ENCODE data around the gene TBC1D5.
"Not testable (repeated sequence)": the region's sequence is repeated elsewhere in the genome, so short reads cannot be mapped to it uniquely, and the experiment has no call there.

DNA sequence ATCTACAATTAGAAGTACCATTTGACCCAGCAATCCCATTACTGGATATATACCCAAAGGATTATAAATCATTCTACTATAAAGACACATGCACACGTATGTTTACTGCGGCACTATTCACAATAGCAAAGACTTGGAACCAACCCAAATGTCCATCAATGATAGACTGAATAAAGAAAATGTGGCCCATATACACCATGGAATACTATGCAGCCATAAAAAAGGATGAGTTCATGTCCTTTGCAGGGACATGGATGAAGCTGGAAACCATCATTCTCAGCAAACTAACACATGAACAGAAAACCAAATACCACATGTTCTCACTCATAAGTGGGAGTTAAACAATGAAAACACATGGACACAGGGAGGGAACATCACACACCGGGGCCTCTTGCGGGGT lies 92.7 kb downstream of the TBC1D5 start:
- not testable (repeated sequence) for TF ChIP-seq POLR2A (IDR thresholded peaks at IDR 0.05)
- TF ChIP-seq, protein P1, sequence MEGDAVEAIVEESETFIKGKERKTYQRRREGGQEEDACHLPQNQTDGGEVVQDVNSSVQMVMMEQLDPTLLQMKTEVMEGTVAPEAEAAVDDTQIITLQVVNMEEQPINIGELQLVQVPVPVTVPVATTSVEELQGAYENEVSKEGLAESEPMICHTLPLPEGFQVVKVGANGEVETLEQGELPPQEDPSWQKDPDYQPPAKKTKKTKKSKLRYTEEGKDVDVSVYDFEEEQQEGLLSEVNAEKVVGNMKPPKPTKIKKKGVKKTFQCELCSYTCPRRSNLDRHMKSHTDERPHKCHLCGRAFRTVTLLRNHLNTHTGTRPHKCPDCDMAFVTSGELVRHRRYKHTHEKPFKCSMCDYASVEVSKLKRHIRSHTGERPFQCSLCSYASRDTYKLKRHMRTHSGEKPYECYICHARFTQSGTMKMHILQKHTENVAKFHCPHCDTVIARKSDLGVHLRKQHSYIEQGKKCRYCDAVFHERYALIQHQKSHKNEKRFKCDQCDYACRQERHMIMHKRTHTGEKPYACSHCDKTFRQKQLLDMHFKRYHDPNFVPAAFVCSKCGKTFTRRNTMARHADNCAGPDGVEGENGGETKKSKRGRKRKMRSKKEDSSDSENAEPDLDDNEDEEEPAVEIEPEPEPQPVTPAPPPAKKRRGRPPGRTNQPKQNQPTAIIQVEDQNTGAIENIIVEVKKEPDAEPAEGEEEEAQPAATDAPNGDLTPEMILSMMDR (IDR thresholded peaks at IDR 0.05) = not testable (repeated sequence)
